Loucy (cell line): ENCODE data around the gene SMIM45.

Experiments used
- EZH2phosphoT487 ChIP-seq: fragments of 200-600 bp; IDR thresholded peaks from 2 replicates; pipeline ENCODE4 v1.6.1; 2018; ENCODE audit warnings: antibody characterized with exemption, mild to moderate bottlenecking, moderate library complexity, borderline replicate concordance
- TF ChIP-seq, protein P1 (sequence below): fragments of 200-600 bp; sonication (generic); conservative IDR thresholded peaks from 2 replicates; pipeline ENCODE4 v1.5.1; 2014; ENCODE audit warnings: mild to moderate bottlenecking, antibody characterized with exemption, low read length

DNA sequence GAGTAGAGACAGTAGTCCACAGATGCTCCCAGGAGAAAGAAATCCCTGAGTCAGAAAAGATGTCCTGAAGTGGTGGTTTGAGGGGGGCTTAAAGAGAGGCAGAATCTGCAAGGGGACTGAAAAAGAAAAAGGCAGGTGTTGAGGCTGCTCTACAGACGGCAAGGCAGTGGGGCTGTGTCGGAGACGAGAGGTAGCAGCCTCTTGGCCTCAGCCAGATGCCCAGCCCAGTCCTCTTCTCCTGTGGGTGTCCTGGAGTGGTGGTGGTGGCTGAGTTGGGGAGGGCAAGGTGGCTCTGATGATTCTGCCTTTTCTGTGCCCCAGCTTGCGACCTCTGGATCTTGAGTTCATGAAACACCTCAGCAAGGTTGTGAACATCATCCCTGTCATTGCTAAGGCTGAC is 37.3 kb downstream of the SMIM45 start:
- TF ChIP-seq, protein P1, sequence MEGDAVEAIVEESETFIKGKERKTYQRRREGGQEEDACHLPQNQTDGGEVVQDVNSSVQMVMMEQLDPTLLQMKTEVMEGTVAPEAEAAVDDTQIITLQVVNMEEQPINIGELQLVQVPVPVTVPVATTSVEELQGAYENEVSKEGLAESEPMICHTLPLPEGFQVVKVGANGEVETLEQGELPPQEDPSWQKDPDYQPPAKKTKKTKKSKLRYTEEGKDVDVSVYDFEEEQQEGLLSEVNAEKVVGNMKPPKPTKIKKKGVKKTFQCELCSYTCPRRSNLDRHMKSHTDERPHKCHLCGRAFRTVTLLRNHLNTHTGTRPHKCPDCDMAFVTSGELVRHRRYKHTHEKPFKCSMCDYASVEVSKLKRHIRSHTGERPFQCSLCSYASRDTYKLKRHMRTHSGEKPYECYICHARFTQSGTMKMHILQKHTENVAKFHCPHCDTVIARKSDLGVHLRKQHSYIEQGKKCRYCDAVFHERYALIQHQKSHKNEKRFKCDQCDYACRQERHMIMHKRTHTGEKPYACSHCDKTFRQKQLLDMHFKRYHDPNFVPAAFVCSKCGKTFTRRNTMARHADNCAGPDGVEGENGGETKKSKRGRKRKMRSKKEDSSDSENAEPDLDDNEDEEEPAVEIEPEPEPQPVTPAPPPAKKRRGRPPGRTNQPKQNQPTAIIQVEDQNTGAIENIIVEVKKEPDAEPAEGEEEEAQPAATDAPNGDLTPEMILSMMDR: no peak
- no peak for TF ChIP-seq EZH2phosphoT487
